ENCODE data around the gene HOXA3. TPM values are rescaled to one million over a fixed set of nuclear protein-coding genes. Genes with fewer than 3 reads are reported as not detected.

Gene HOXA3
- polyA plus RNA-seq, 1 of the 3 experiments (the other 2 are of a cell fraction), result 0.15 TPM

- TF ChIP-seq, protein P1, sequence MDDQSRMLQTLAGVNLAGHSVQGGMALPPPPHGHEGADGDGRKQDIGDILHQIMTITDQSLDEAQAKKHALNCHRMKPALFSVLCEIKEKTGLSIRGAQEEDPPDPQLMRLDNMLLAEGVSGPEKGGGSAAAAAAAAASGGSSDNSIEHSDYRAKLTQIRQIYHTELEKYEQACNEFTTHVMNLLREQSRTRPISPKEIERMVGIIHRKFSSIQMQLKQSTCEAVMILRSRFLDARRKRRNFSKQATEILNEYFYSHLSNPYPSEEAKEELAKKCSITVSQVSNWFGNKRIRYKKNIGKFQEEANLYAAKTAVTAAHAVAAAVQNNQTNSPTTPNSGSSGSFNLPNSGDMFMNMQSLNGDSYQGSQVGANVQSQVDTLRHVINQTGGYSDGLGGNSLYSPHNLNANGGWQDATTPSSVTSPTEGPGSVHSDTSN (IDR thresholded peaks at IDR 0.05), result no peak
- TF ChIP-seq ELF1 (IDR thresholded peaks at IDR 0.05), result no peak
- TF ChIP-seq MEF2A (IDR thresholded peaks at IDR 0.05; ENCODE audit: borderline replicate concordance, low read depth), result no peak
- TF ChIP-seq RAD21 (IDR thresholded peaks at IDR 0.05; ENCODE audit: low read length), result peak; percentile 63
- peak; percentile 28; the same call in 1 of the 2 replicates for TF ChIP-seq SMC3 (IDR thresholded peaks at IDR 0.05; ENCODE audit: low read depth, low read length)
- TF ChIP-seq, protein P2, sequence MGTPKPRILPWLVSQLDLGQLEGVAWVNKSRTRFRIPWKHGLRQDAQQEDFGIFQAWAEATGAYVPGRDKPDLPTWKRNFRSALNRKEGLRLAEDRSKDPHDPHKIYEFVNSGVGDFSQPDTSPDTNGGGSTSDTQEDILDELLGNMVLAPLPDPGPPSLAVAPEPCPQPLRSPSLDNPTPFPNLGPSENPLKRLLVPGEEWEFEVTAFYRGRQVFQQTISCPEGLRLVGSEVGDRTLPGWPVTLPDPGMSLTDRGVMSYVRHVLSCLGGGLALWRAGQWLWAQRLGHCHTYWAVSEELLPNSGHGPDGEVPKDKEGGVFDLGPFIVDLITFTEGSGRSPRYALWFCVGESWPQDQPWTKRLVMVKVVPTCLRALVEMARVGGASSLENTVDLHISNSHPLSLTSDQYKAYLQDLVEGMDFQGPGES (IDR thresholded peaks at IDR 0.05; ENCODE audit: low read depth, low read length), result no peak
- no peak for TF ChIP-seq FOXM1 (IDR thresholded peaks at IDR 0.05; ENCODE audit: low read depth)
- TF ChIP-seq GATA2 (CRISPR knock-in tag; IDR thresholded peaks at IDR 0.05), result no peak
- TF ChIP-seq RFX5 (IDR thresholded peaks at IDR 0.05; ENCODE audit: low read length), result no peak
- 0 out of 2 replicates have a peak, but pooled peaks have one; percentile 16 for TF ChIP-seq EZH2phosphoT487 (IDR thresholded peaks at IDR 0.05; ENCODE audit: borderline replicate concordance, low read depth)
Observed at GRCh38 chr7:27143023-27143949, 9.1 kb downstream of the HOXA3 start, which contains the start of gene HOXA5 (continued).

- Histone ChIP-seq H3K36me3 (replicated peaks in 1 of 2; ENCODE audit: control insufficient read depth in 1 of 2, insufficient read depth in 2 of 2, low read length in 1 of 2) (no peaks in the 10 kb centered on the region), H2AFZ (ENCODE audit: low read depth) (no peak overlapping the region), H3K79me2 (ENCODE audit: insufficient read depth) (no peaks in the 10 kb centered on the region), H3K27me3 (ENCODE audit: insufficient read depth) (peaks cover 100% of the 10 kb centered on the region), H3F3A (replicated peaks; ENCODE audit: insufficient read depth) (no peaks in the 10 kb centered on the region), H3K4me2 (peak overlapping the region; percentile 42; the same call in 1 of the 2 replicates), H4K20me1 (ENCODE audit: insufficient read depth) (no peaks in the 10 kb centered on the region), H3K4me3 (ENCODE audit: low read depth in 2 of 2, low read length in 1 of 2) (no peak overlapping the region), H3K9ac (no peak overlapping the region), H3K9me2 (no peaks in the 10 kb centered on the region), H3K4me1 (ENCODE audit: control insufficient read depth in 1 of 2, insufficient read depth in 2 of 2, low read depth in 1 of 2, low read length in 1 of 2) (peaks cover 11 to 12% of the 10 kb centered on the region in 2 experiments; a peak in 1 of 4 replicates), H3K27ac (ENCODE audit: low read depth in 2 of 2, low read length in 1 of 2) (no peak overlapping the region), H3K9me3 (no peaks in the 10 kb centered on the region)
- TF ChIP-seq RXRA (IDR thresholded peaks at IDR 0.05; ENCODE audit: borderline replicate concordance, low read depth), result no peak
- no peak for TF ChIP-seq SIN3A (IDR thresholded peaks at IDR 0.05; ENCODE audit: borderline replicate concordance, low read depth, low read length)
- peak; percentile 39; the same call in 1 of the 2 replicates for TF ChIP-seq EZH2phosphoT487 (IDR thresholded peaks at IDR 0.05; ENCODE audit: borderline replicate concordance, low read depth)
- DNase-seq, result no peak
- ChIA-PET CTCF (interaction anchor here (1.0 to 10.9 kb wide), 13 partner anchors 9 to 1250 kb away, joined by 3 to 270 read pairs (median 7); partner anchors contain the start of genes HOXA3, HOXA4 and HOXA7), POLR2A (no interaction called here)
- WGBS (ENCODE audit: low lambda C conversion rate), result 11% methylated on average over 29 of the region's 29 CpGs
Observed at GRCh38 chr7:27142580-27143022, 9.8 kb downstream of the HOXA3 start.
